Progenitor cell of endocrine pancreas (in vitro differentiated cells): ENCODE results near the gene INSM1. TPM values are rescaled to one million over a fixed set of nuclear protein-coding genes. Genes with fewer than 3 reads are reported as not detected.

Source experiments
- DNase-seq: peaks from one replicate; pipeline ENCODE4 v3.0.0; 2021; ENCODE audit warnings: low spot score; ENCODE audit not compliant: unreplicated experiment
- H3K27ac Mint-ChIP-seq: 2 replicates; pipeline ENCODE4 v1.8.0; 2021; ENCODE audit warnings: mild to moderate bottlenecking, moderate library complexity, mixed read lengths
- H3K27me3 Mint-ChIP-seq: 2 replicates; pipeline ENCODE4 v1.8.0; 2021; ENCODE audit warnings: mixed read lengths
- H3K36me3 Mint-ChIP-seq: 2 replicates; pipeline ENCODE4 v1.8.0; 2022; ENCODE audit warnings: mixed read lengths; ENCODE audit not compliant: insufficient read depth
- H3K4me1 Mint-ChIP-seq: 2 replicates; pipeline ENCODE4 v1.8.0; 2021; ENCODE audit warnings: low read depth, mixed read lengths
- H3K4me3 Mint-ChIP-seq: 2 replicates; pipeline ENCODE4 v1.8.0; 2021; ENCODE audit warnings: low read depth, mild to moderate bottlenecking, moderate library complexity, mixed read lengths
- H3K9me3 Mint-ChIP-seq: 2 replicates; pipeline ENCODE4 v1.8.0; 2021; ENCODE audit warnings: low read depth, mixed read lengths
- total RNA-seq: library from RNA; stranded (reverse); gene quantifications from 2 replicates; pipeline ENCODE4 v1.2.1, GENCODE V29; 2021
- TF ChIP-seq, protein P1 (sequence below): fragments of 200-600 bp; sonication (generic); IDR thresholded peaks from one replicate; pipeline ENCODE4 v1.5.0; 2021; ENCODE audit warnings: antibody characterized with exemption, mild to moderate bottlenecking; ENCODE audit not compliant: unreplicated experiment

Gene INSM1
- total RNA-seq, 1 donor from 2014 or later: 46.1 TPM

DNA sequence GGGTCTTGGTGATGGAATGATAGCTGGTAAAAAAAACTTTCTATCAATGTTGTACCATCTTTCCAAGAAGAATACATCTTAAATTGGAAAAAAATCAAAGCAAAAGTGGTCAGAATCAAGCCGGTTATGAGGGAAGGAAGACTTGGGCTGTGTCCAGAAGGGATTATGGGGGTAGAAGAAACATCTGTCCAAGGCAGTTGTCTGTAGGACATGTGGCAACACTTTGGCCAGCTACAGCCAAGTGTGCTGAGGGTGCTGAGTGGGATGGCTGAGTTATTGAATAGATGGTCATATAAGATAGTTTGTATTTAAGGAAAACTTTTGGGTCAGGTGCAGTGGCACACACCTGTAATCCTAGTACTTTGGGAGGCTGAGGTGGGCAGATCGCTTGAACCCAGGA is 38.4 kb downstream of the INSM1 start:
- Mint-ChIP-seq H3K27me3 (no peaks in the 10 kb centered on the region), H3K9me3 (no peaks in the 10 kb centered on the region), H3K4me3 (no peak overlapping the region), H3K36me3 (peaks cover 7% of the 10 kb centered on the region), H3K4me1 (peaks cover 13% of the 10 kb centered on the region), H3K27ac (no peak overlapping the region)
- TF ChIP-seq, protein P1, sequence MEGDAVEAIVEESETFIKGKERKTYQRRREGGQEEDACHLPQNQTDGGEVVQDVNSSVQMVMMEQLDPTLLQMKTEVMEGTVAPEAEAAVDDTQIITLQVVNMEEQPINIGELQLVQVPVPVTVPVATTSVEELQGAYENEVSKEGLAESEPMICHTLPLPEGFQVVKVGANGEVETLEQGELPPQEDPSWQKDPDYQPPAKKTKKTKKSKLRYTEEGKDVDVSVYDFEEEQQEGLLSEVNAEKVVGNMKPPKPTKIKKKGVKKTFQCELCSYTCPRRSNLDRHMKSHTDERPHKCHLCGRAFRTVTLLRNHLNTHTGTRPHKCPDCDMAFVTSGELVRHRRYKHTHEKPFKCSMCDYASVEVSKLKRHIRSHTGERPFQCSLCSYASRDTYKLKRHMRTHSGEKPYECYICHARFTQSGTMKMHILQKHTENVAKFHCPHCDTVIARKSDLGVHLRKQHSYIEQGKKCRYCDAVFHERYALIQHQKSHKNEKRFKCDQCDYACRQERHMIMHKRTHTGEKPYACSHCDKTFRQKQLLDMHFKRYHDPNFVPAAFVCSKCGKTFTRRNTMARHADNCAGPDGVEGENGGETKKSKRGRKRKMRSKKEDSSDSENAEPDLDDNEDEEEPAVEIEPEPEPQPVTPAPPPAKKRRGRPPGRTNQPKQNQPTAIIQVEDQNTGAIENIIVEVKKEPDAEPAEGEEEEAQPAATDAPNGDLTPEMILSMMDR: no peak
- no peak for DNase-seq

DNA sequence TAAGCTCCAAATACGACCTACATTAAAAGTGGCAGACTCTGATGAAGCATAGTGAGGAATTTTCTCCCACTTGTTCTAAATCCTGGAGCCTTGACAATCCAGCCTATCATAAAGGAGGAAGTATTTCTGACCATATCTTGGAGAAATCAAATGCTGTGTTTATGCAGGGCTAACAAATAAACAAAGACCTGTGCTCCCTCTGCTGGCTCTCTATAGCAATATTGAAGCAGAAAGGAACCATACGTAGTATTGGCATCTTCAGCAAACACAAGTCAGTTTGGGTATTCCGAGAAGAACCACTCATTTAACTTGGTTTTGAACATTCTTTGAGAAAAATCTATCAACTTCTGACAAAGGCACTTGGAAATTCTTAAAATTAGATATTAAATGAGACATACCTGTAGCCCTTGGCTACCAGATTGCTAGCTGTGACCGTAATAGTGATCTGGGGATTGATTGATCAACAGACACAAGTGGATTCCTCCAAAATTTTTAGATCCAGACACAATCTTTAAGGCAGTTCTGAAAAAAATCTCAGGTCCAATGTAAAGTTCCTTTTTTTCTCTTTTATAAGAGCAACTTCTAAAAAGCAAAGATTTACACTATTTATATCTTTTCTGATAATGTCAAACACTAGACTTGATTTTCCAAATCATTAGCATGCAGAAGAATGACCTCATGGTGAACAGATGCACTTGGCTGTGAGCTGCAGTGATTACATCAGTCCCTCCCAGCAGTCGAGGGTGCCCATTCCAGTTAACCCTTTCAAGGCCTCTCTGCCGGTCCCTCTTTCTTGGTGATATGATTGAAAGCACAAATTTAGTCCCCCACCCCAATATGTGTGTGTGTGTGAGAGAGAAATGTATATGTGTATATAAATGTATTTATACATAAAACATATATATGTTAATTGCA is 40.2 kb downstream of the INSM1 start:
- Mint-ChIP-seq H3K4me3 (no peak overlapping the region), H3K36me3 (peaks cover 15% of the 10 kb centered on the region), H3K27me3 (peaks cover 1% of the 10 kb centered on the region), H3K4me1 (peaks cover 17% of the 10 kb centered on the region), H3K27ac (peak overlapping the region; percentile 59), H3K9me3 (no peaks in the 10 kb centered on the region)
- TF ChIP-seq, protein P1: peak; percentile 31
- DNase-seq: no peak

DNA sequence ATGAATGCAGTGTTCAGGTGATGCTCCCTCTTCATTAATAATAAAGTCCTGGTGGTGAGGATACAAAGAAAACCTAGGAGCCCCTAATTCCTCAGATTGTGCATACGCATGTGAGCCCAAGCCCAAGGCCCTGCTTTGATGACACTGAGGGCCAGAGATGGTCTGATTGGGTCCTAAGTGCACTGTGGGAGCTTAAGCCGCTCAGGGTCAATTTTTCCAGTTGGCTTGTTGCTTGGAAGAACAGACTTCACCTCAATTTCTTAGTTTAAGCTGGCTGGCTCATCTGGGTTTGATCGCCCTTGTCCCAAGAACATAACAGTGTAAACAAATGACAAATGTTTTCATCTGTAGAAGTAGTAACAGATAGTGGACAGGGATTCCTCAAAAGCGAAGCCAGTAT is 41.4 kb downstream of the INSM1 start:
- TF ChIP-seq, protein P1: no peak
- peaks cover 3% of the 10 kb centered on the region for H3K27me3 Mint-ChIP-seq
- H3K27ac Mint-ChIP-seq: no peak overlapping the region
- peaks cover 15% of the 10 kb centered on the region for H3K36me3 Mint-ChIP-seq
- no peak overlapping the region for H3K4me3 Mint-ChIP-seq
- DNase-seq: no peak
- H3K4me1 Mint-ChIP-seq: peaks cover 17% of the 10 kb centered on the region
- H3K9me3 Mint-ChIP-seq: no peaks in the 10 kb centered on the region

DNA sequence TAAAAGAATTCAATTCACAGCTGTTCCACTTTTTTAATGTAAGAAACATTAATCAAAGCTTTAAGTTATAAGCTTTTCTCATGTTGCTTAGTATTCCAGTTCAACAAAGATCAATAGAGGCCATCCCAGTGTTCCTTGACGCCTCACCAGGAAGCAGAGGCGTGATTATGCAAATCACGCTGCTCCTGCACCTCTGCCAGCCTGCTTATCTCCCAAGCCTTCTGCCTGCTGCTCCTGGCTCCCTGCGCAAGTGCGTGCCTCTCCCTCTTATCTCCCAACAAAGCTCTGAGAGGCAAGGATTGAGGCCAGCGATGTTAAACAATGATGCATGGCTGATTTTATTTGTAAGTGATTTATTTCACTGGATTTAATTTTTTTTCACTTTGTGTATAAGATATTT is 42.8 kb downstream of the INSM1 start:
- TF ChIP-seq, protein P1: no peak
- no peak for DNase-seq
- H3K4me3 Mint-ChIP-seq: no peak overlapping the region
- peaks cover 18% of the 10 kb centered on the region for H3K4me1 Mint-ChIP-seq
- H3K36me3 Mint-ChIP-seq: peaks cover 15% of the 10 kb centered on the region
- peaks cover 3% of the 10 kb centered on the region for H3K27me3 Mint-ChIP-seq
- H3K27ac Mint-ChIP-seq: no peak overlapping the region
- H3K9me3 Mint-ChIP-seq: no peaks in the 10 kb centered on the region

DNA sequence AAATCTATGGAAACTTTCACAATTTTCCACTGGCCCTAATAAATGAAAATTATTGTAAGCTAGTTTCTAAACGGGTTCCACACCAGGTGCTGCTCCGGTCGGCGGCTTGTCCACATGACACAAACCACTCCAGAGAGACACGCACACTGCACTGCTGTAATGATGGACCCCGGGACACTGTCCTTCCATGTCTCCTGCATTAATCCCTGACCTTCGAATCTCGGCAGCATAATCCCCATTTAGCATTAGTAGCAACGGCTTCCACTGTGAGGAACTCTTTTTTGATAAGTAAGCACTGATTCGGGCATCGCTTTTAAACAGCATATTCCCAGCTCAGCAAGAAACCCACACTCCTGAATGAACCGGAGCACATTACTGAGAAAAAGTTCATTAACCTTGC is 43.5 kb downstream of the INSM1 start:
- peaks cover 16% of the 10 kb centered on the region for H3K4me1 Mint-ChIP-seq
- H3K27me3 Mint-ChIP-seq: peaks cover 3% of the 10 kb centered on the region
- no peaks in the 10 kb centered on the region for H3K9me3 Mint-ChIP-seq
- no peak overlapping the region for H3K27ac Mint-ChIP-seq
- TF ChIP-seq, protein P1: no peak
- H3K36me3 Mint-ChIP-seq: peaks cover 14% of the 10 kb centered on the region
- no peak for DNase-seq
- no peak overlapping the region for H3K4me3 Mint-ChIP-seq
